HFF-Myc (cell line): ENCODE data around the gene RASSF10.

Experiments
- DNase-seq: peaks from one replicate; pipeline ENCODE4 v3.0.0-alpha.2; 2011; ENCODE audit warnings: low read depth; ENCODE audit errors: extremely low read depth
- H3K4me3 ChIP-seq: replicated peaks from 2 replicates; pipeline ENCODE4 v1.5.1; 2011; ENCODE audit warnings: low read depth, mild to moderate bottlenecking, control low read depth, low read length
- CTCF ChIP-seq: IDR thresholded peaks from 2 replicates; pipeline ENCODE4 v1.5.1; 2012; ENCODE audit warnings: mild to moderate bottlenecking, low read depth, low read length, control low read depth; ENCODE audit errors: missing control alignments

The RASSF10 gene

GRCh38 chr11:13009476-13009920 lies 382 bp downstream of the RASSF10 start:
- no peak for DNase-seq
- no peak overlapping the region for H3K4me3 ChIP-seq
- TF ChIP-seq CTCF, result no peak

GRCh38 chr11:13009921-13010748 lies 1.0 kb downstream of the RASSF10 start:
- H3K4me3 ChIP-seq, result no peak overlapping the region
- TF ChIP-seq CTCF, result no peak
- no peak for DNase-seq

- H3K4me3 ChIP-seq, result no peak overlapping the region
- TF ChIP-seq CTCF, result no peak
- DNase-seq, result no peak
Observed at GRCh38 chr11:13010749-13011465, 1.8 kb downstream of the RASSF10 start.

GRCh38 chr11:13011466-13012055 lies 2.4 kb downstream of the RASSF10 start:
- DNase-seq, result no peak
- no peak overlapping the region for H3K4me3 ChIP-seq
- no peak for TF ChIP-seq CTCF

- DNase-seq, result no peak
- no peak for TF ChIP-seq CTCF
- H3K4me3 ChIP-seq, result no peak overlapping the region
Observed at GRCh38 chr11:13012056-13012661, 3.0 kb downstream of the RASSF10 start.

- H3K4me3 ChIP-seq, result no peak overlapping the region
- TF ChIP-seq CTCF, result no peak
- DNase-seq, result no peak
Observed at GRCh38 chr11:13013054-13013488, 4.0 kb downstream of the RASSF10 start.
